NCI-H748 (cell line): ENCODE measurements around the gene BACH2.
A peak's percentile ranks its signal among the peaks of the same experiment; 100 is the strongest.
"Not testable (repeated sequence)": the region's sequence is repeated elsewhere in the genome, so short reads cannot be mapped to it uniquely, and the experiment has no call there.

Experiments
- DNase-seq: peaks from one replicate; lab custom pipeline; 2025; ENCODE audit not compliant: unreplicated experiment; lab: John Stamatoyannopoulos, UW

BACH2 gene

DNA sequence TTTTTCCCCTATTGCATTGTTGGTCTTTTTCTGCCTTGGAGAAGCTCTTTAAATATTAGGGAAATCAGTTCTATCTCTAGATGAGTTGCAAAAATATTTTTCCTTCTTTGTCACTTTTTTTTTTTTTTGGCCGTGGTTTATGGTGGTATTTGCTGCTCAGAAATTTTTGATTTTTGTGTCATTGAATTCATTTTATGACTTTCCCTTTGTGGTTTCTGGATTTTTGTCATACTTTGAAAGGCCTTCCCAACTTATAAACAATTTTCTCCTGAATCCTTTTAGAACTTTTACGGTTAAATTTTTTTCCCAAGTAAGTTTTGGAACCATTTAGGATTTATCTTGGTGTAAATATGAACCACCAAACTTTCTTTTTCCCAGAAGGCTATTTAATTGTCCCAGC lies 256.7 kb downstream of the BACH2 start:
- no peak for DNase-seq

DNA sequence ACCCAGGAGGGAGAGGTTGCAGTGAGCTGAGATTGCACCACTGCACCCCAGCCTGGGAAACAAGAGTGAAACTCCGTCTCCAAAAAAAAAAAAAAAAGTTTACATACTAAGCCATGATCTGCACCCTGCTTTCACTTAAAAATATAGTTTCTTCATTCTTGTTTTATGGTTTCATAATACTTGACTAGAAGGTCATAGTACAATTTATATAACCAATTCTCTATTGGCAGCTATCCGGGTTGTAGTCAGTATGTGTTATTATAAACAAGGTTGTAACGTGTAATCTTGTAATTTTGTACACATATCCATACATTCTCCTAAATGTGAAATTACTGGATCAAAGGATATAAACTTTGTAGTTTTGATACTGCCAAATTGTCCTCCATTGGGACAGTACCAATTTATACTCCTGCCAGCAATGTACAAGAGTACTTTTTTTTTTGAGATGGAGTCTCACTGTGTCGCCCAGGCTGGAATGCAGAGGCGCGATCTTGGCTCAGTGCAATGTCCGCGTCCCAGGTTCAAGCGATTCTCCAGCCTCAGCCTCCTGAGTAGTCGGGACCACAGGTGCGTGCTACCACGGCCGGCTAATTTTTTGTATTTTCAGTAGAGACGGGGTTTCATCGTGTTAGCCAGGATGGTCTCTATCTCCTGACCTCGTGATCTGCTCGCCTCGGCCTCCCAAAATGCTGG lies 257.5 kb downstream of the BACH2 start:
- DNase-seq = no peak

DNA sequence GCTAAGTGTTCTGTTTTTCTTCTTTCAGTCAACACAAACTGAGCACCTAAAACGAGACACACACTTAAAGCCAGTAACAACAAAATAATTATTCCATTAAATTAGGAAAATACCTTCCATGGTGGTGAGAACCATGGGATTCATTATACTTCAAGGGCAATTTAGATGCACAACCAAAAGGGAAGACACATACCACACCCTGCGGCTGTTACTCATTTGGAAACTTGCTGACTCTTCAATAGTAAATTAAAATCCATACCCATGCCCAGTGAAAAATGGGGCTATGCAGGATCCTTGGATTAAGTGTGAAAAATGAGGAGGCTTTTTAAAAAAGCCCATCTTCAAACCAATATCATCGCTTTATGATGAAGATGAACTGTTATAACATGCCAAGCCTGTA lies 259.7 kb downstream of the BACH2 start:
- DNase-seq = no peak

DNA sequence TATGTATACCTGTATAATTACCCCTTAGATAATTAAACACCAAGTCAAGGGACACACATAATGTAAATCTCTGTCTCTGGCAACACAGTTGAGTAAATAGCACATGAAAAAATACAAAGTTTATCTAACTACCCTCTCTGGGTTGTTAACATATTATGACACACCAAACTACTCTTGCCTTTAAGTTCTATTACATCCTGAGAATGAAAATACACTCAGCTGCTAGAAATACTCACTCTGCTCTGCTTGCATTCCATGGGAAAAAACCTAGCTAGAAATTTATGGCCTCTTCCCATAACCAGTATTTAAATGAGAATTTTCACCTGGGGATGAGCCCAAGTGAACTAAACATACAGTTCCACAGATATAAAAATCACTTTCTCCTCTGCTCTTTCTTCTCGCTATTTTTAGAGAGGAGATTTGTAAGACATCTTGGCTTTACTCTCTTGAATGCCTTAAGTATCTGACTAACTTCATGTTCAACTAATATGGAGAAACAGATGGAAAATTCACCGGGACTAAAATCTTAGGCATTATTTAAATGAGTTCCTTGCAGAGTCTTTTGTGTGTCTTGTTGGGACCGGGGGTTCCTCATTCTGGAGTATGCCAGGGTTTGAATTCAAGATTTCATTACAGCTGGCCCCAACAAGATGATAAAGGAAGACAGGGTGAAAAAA lies 261.5 kb downstream of the BACH2 start:
- no peak for DNase-seq

DNA sequence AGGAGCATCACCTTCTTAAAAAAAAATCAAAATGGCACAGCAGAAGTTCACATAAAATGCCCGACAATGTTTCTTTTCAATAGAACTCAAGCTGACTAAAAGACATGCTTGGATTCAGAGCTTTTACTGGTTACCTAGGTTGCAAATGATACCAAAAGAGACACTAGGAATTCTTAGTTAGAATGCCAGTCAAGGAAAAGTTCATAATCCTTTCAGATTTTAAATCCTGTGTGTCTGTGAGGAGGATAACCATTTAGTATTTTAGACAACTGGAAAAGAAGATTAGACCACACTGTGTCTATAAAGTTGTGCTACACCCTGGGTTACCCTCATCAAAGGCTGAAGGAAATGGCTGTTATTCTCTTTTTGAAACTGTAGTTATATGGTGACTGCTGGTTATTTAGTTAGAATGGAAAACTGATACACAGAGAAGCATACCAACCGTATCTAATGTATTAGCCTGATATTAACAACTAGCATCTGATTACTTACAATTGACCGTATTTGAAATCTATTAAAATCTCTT lies 262.8 kb downstream of the BACH2 start:
- DNase-seq = no peak

DNA sequence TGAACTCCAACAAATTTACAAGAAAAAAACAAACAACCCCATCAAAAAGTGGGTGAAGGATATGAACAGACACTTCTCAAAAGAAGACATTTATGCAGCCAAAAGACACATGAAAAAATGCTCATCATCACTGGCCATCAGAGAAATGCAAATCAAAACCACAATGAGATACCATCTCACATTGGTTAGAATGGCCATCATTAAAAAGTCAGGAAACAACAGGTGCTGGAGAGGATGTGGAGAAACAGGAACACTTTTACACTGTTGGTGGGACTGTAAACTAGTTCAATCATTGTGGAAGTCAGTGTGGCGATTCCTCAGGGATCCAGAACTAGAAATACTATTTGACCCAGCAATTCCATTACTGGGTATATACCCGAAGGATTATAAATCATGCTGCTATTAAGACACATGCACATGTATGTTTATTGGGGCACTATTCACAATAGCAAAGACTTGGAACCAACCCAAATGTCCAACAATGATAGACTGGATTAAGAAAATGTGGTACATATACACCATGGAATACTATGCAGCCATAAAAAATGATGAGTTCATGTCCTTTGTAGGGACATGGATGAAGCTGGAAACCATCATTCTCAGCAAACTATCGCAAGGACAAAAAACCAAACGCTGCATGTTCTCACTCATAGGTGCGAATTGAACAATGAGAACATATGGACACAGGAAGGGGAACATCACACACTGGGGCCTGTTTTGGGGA lies 264.0 kb downstream of the BACH2 start:
- DNase-seq = not testable (repeated sequence)

DNA sequence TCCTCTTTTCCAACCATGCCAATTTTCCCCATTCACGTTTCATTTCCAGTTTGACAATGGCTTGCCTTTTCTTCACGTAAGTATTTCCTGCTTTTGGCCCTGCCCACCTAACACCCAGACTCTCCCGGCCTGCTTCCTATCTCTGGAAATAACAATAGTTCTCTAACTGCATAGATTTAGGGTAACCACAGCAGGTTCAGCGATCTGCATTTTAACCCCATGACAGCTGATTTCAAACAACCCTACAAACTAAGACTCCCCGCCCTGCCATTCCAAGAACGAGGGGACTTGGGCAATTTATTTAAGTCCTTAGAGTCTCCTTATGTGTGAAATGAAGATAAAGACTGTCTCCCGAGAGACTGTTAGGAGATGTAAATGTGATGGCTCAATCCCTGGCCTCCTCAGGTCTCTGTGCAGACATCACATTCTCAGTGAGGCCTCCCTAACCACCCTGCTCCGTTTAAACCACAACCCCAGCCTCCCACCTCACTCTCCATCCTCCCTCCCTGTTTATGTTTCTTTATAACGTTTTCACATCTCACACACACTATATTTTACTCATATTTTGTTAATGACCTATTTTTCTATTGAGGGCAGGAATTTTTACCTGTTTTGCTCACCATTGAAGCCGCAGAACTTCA lies 267.5 kb downstream of the BACH2 start:
- DNase-seq = no peak

DNA sequence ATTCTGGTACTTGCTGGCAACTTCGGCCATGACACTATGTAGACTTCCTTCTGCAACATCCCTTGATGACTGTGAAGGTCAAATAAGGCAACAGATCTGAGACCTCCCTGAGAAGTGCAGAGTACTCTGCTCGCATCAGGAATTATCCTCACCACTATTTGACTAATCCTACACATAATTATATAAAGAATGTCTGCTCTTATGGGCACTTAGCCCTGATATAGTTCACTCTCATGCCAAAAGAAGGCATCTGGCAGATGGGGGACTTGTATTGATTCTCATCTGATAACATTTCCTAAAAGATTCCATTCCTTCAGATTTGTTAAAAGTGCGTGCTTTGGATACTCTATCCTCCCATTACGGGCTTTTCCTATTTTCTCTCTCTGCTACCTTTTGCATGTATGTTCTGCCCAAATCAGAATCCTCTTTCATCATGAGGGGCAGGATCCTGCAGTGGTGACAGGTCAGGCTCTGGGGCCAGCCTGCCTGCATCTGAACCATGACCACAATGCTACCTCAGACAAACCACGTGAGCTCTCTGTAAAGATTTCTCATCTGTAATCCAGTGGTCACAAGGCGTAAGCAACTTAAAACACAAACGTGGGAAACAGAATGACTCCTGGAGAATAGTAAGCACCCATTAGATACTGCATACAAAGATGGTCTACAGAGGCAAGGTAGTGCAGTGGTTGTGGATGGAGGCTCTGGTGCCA lies 268.4 kb downstream of the BACH2 start:
- DNase-seq = no peak

DNA sequence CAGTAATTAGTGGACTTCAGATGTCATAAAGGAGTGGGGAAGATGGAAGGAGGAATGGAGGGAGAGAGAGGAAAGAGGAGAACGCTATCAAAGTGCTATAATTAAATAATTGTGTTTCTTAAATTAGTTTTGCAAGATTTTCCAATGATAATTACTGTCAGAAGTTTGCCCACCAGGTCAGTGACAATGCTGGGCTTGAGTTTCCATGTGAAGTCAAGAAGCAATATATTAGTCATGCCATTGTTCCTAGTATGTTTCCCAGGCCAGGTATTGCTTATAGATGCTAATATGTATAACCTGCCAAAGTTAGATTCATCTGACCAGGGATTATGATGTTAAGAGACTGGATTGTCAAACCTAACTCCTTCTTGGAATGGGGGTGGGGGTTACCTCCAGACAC lies 270.4 kb downstream of the BACH2 start:
- no peak for DNase-seq

DNA sequence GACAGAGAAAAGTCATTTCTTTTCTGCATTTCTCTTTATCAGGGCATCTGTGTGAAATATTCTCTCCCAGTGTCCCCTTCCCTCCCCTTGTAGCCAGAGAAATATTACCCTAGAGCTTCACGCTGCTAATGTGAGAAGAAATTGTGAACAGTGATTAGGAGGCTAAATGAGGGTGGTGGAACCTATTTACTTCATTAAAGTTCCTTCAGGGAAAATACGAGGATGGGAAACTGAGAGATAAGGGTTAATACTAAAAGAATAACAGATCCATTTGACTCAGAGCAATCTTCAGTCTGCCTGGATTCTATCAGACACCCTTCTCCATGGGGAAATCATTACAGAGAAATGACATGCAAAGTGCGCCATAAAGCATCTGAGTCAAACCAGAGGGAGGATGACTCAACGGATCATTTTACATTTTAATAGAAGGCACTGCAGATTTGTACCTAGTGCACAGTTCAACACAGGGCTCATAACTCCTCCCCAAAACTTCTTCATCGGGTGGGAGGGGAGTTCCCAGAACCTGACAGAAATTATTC lies 271.1 kb downstream of the BACH2 start:
- DNase-seq = no peak

DNA sequence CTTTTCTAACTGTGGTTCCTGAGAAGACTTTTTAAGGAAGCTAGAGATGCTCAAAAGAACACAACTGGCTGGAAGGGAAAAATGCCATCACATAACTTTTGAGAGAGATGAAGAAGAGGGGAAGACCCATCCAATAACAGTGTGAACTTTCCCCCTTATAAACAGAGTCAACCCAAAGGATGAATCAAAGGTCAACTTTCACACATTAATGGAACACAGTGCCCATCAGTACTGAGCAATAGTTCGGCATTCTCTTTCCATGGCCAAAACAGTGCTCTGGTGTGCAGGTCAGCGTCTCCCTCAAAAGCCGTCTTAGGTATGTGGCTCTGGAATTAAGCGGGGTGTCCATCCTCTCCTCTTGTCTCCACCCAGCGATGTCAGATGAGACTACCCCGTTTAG lies 272.0 kb downstream of the BACH2 start:
- no peak for DNase-seq

DNA sequence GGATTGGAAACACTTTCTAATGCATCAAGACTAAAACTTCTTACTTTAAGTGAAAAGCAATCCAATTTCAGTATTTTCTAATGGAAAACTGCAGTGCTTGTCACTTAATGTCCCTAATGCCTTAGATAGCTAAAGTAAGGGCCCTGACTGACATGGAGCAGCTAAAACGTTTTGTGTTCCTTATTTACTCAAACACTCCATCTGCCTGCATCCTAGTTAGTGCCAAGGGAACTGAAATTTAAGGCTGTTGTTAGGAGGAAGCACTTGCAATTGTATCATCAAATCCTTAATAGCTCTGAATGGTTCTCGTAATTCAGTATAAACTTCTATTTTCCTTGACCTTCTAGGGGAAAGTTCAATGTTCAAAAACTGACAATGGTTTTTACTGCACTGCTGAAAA lies 274.9 kb downstream of the BACH2 start:
- peak; percentile 37 for DNase-seq

DNA sequence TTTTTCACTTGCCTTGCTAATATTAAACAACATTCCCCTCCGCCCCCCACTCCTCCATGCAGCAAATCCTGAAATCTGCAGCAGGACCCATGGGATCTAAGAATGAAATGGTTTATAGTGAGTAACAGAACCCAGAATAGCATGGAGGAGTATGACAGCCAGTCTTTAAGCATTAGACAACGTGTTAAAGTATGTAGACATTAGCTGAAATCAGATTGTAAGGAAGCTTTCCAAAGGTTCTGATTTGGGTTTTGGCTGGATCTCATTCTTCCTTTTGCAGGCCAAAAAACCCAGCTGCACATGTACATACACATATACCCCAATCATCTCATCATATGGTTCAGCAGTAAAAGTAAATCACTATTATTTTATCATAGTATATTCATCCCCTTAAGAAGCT lies 275.9 kb downstream of the BACH2 start:
- no peak for DNase-seq

DNA sequence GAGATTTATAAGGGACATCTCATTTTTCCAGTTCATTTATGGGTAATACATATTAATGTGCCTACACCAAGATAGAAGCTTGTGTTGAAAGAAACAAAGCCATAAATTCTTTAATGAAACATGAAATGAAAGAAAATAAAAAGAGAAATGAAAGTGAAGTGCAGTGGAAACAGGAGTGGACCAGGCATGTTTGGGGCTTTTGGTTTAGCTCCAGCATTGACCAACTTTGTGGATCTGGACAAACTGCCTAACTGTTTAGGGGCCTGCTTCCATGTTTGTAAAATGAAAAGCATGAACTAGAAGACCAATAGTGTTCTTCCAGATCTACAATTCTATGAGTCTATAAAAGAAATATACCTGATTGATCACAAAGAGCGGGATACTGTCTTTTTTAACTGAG lies 277.4 kb downstream of the BACH2 start:
- DNase-seq = no peak

DNA sequence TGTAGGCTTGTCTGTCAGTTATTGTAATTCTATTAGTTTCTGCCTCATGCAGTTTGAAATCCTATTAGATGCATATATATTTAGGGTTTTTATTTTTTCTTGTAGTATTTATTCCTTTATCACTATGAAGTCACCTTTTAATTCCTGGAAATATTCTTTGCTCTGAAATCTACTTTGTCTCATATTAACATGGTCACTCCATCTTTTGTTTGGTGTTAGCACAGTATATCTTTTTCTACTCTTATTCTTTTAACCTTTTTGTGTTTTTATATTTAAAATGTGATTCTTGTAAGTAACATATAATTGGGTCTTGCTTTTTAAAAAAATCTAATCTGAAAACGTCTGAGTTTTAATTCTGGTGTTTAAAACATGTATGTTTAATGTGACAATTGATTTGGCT lies 280.8 kb downstream of the BACH2 start:
- no peak for DNase-seq

DNA sequence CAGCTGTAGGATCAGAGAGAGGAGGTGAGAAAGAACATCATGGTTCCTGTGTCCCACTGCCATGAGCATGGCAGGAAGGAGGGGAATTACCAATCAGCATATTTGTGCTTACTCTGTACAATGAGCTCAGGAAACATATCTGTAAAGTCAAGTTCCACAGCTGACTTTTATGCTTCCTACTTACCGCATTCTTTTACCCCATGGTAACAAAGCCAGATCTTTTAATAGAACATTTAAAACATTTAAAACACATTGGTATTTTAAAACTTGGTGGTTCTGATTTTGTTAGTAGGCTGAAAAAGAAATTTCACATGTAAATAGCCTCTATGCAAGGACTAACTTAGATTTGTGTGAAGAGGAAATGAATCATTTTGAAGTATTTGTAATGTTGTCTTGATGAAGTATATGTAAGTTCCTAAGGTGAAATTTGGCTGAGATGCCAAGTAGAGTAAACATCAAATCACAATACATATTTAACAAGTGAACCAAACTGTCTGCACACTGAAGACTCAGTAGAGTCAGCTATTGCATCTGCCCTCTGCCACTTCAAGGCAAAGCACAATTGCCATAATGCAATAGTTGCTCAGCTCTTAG lies 287.6 kb downstream of the BACH2 start:
- DNase-seq = no peak

DNA sequence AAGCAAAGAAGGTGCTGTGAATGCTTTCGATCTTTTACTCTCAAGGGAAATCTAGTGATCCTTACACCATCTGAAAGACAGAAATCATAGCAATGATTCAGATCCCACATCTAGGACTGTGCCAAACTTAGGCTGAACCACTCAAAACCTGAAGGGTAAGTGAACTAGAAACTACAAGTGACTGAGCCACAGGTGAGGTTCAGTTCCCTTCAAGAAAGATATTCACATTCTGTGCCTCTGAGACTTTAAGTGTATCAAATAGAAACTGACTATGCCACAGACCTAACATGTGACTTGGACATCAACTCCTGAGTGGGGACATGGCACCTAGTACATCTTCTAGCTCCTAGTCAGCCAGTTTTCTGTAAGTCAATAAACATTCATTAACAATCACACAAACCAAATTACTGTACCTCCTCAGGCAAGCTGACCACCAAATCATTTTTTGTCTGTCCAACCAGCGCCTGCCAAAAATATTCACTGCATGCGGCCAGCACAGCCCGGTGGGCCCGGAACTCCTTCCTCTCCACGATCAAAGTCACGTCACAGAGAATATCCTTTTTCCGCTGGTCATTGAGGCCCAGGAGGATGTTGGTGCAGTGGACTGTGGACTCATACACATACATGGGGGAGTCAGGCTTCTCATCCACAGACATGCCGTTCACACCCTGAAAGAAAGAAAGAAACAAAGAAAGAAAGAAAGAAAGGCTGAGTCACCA lies 288.3 kb downstream of the BACH2 start:
- DNase-seq = no peak

DNA sequence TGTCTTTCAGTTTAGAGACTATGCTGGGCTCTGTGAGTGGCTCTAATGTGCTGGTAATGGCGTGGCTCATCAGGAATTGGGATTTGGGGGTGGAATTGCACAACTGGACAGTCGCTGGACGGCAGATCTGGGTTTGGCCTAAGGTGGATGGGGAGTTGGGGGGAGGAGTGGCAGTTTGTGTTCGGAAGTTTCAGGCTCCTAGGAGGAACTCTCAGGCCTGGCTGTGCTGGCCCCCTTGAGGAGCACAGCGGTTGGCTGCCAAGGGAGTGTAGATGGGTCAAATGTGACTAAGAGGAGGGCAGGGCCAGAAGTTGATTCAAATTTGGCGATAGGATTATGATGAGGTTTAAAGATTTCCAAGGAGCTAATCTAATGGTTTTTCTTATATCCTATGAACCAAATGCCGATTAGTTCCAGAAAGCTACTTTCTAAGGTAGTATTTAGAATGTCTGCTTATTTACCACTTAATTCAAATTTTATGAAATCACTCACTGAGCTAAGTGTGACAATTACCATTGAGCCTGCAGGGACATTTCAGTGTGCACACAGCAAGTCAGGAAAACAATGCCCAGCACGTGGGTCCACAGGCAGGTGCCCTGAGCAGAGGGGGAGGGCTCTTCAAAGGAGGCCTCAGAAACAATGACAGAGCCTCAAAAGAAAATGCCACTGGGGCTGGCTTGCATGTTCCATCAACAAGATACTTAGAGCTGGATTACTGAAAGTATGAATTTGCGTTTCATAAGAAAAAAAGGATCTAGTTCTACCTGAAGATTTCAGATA lies 291.4 kb downstream of the BACH2 start:
- peak; percentile 64 for DNase-seq

DNA sequence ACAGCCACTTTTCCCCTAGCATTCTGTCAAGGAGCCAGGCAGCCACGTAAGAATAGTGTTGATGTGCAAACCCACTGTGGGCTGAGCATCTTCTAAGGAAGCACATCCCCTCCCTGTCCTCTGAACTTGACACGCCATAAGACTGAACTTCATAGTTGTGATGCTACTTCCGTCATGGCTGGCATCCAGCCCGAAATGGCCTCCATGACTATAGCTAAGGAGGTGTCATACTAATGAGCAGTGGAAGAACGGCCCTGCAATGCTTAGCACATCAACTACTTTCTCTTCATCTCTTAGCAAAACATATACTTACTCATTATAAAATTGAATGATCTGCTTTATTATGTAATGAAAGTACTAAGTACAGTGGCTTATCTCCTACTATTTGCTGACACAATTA lies 292.1 kb downstream of the BACH2 start:
- no peak for DNase-seq
